GM10266 (cell line): ENCODE data around the gene CREB3.

Experiments
- DNase-seq: peaks from one replicate; pipeline ENCODE4 v3.0.0; 2012; ENCODE audit errors: extremely low spot score
- TF ChIP-seq, protein P1 (sequence below): IDR thresholded peaks from 2 replicates; pipeline ENCODE4 v1.5.1; 2012; ENCODE audit warnings: mild to moderate bottlenecking, low read depth; ENCODE audit not compliant: control insufficient read depth, insufficient read depth; ENCODE audit errors: missing control alignments

The CREB3 gene

DNA sequence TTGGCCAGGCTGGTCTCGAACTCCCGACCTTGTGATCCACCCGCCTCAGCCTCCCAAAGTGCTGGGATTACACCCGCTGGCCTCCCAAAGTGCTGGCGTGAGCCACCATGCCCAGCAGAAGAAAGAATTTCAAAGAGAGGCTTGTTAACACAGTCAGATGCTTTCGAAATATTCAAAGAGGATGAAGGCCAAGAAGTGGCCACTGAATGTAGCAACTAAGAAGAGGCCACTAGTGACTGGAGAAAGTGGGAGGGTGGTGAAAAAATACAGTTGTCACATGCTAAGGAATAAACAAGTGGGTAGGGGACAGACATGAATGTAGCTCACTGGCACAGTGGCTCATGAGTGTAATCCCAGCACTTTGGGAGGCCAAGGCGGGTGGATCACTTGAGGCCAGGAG is 29.8 kb upstream of the CREB3 start:
- TF ChIP-seq, protein P1, sequence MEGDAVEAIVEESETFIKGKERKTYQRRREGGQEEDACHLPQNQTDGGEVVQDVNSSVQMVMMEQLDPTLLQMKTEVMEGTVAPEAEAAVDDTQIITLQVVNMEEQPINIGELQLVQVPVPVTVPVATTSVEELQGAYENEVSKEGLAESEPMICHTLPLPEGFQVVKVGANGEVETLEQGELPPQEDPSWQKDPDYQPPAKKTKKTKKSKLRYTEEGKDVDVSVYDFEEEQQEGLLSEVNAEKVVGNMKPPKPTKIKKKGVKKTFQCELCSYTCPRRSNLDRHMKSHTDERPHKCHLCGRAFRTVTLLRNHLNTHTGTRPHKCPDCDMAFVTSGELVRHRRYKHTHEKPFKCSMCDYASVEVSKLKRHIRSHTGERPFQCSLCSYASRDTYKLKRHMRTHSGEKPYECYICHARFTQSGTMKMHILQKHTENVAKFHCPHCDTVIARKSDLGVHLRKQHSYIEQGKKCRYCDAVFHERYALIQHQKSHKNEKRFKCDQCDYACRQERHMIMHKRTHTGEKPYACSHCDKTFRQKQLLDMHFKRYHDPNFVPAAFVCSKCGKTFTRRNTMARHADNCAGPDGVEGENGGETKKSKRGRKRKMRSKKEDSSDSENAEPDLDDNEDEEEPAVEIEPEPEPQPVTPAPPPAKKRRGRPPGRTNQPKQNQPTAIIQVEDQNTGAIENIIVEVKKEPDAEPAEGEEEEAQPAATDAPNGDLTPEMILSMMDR: no peak
- DNase-seq: no peak

- TF ChIP-seq, protein P1: no peak
- DNase-seq: no peak
These were observed 28.4 kb upstream of the CREB3 start for GRCh38 chr9:35703906-35704672.

- no peak for DNase-seq
These were observed 27.1 kb upstream of the CREB3 start for GRCh38 chr9:35705372-35705771.

GRCh38 chr9:35705836-35706430 is 26.5 kb upstream of the CREB3 start:
- no peak for DNase-seq
- TF ChIP-seq, protein P1: no peak

More at GRCh38 chr9:35705372-35705771, 27.1 kb upstream of the CREB3 start:
- TF ChIP-seq, protein P1: no peak

- TF ChIP-seq, protein P1: no peak
These were observed 25.5 kb upstream of the CREB3 start for GRCh38 chr9:35706951-35707350.

DNA sequence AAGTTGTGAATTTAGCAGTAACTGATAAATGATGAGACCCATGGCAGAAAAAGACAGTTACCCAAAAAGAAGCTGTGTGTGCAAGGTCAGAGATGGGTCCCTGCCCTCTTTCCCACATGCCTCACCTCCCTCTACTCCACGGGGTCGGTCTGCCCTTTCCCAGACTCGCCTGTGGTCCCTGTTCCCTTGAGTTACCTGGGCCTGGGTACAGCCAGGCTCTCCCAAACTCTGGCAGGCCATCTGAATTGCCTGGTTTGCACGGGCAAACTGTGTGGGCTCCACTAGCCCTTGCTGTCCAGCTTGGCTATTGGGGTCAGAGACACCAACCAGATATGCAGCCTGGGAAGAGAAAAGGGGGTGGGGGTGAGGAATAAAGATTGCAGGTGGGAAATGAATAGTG is 24.3 kb upstream of the CREB3 start:
- TF ChIP-seq, protein P1: no peak
- no peak for DNase-seq

More at GRCh38 chr9:35706951-35707350, 25.5 kb upstream of the CREB3 start:
- DNase-seq: no peak
